ENCODE measurements around the gene CASP2.

CASP2 gene

GRCh38 chr7:143295870-143296269 lies 7.7 kb downstream of the CASP2 start:
- no peak for DNase-seq (ENCODE audit: low read depth, low spot score)

GRCh38 chr7:143296686-143297085 lies 8.5 kb downstream of the CASP2 start:
- DNase-seq (ENCODE audit: low read depth, low spot score): no peak

DNA sequence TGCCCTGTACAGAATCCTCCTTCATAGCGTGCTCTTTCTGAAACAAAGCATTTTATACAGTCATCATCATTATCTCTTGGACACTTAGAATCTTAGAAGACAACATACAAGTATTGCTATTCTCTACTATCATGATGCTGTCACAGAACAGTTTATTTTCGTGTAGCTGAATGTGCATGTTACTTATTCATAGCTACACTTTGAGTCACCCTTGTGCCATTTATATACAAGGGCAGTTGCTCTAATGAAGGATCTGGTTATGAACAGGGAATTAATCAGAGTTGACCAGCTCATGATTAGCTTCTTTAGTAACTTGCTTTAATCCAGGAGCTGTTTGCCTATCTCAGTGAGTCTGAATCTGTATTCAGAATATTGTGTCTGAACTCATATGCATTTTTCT lies 11.2 kb downstream of the CASP2 start:
- no peak for DNase-seq (ENCODE audit: low read depth, low spot score)

GRCh38 chr7:143299840-143300239 lies 11.7 kb downstream of the CASP2 start:
- DNase-seq (ENCODE audit: low read depth, low spot score): no peak

GRCh38 chr7:143300959-143301935 lies 13.1 kb downstream of the CASP2 start:
- DNase-seq (ENCODE audit: low read depth, low spot score): no peak

DNA sequence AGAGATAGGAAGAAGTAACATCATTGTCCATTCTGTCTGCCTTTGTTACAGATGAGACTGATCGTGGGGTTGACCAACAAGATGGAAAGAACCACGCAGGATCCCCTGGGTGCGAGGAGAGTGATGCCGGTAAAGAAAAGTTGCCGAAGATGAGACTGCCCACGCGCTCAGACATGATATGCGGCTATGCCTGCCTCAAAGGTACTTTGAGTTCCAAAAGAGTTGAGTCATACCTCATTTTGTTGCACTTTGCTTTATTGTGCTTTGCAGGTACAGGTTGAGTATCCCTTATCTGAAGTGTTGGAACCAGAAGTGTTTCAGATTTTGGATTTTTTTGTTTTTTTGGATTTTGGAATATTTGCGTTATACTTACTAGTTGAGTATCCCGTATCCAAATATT lies 15.6 kb downstream of the CASP2 start:
- DNase-seq (ENCODE audit: low read depth, low spot score): no peak

DNA sequence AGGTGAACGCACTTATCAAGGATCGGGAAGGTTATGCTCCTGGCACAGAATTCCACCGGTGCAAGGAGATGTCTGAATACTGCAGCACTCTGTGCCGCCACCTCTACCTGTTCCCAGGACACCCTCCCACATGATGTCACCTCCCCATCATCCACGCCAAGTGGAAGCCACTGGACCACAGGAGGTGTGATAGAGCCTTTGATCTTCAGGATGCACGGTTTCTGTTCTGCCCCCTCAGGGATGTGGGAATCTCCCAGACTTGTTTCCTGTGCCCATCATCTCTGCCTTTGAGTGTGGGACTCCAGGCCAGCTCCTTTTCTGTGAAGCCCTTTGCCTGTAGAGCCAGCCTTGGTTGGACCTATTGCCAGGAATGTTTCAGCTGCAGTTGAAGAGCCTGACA lies 16.8 kb downstream of the CASP2 start:
- DNase-seq (ENCODE audit: low read depth, low spot score): no peak

DNA sequence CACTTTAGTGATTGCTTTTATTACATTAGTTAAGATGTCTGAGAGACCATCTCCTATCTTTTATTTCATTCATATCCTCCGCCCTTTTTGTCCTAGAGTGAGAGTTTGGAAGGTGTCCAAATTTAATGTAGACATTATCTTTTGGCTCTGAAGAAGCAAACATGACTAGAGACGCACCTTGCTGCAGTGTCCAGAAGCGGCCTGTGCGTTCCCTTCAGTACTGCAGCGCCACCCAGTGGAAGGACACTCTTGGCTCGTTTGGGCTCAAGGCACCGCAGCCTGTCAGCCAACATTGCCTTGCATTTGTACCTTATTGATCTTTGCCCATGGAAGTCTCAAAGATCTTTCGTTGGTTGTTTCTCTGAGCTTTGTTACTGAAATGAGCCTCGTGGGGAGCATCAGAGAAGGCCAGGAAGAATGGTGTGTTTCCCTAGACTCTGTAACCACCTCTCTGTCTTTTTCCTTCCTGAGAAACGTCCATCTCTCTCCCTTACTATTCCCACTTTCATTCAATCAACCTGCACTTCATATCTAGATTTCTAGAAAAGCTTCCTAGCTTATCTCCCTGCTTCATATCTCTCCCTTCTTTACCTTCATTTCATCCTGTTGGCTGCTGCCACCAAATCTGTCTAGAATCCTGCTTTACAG lies 17.4 kb downstream of the CASP2 start:
- DNase-seq (ENCODE audit: low read depth, low spot score): peak; percentile 50

DNA sequence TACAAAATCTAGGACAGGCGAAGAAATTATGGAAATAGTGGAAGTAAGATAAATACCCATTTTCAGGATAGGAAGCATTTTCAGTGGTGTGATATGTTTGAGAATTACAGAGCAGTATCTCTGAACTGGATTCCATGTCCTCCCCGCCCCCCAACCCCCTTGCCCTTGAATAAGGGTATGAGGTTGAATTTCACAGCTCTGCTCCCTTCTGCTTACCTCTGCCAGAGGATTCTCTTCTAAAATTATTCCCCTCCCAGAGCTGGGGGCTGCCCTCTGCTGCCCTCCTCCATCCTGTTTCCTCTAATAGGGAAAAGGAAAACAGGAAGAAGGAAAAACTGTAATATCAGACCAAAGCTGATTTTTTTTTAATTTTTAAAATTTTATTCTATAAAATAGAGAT lies 20.5 kb downstream of the CASP2 start:
- DNase-seq (ENCODE audit: low read depth, low spot score): no peak

DNA sequence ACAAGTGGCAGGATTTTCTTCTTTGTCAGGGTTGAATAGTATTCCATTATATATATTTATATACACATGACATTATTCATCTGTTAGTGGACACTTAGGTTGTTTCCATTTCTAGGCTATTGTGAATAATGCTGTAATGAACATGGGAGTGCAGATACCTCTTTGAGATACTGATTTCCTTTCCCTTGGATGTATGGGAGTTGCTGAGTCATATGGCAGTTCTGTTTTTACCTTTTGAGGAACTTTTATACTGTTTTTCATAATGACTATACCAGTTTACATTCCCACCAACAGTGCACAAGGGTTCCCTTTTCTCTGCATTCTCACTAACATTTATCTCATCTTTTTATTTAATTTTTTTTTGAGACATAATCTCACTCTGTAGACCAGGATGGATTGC lies 26.0 kb downstream of the CASP2 start:
- DNase-seq (ENCODE audit: low read depth, low spot score): no peak

DNA sequence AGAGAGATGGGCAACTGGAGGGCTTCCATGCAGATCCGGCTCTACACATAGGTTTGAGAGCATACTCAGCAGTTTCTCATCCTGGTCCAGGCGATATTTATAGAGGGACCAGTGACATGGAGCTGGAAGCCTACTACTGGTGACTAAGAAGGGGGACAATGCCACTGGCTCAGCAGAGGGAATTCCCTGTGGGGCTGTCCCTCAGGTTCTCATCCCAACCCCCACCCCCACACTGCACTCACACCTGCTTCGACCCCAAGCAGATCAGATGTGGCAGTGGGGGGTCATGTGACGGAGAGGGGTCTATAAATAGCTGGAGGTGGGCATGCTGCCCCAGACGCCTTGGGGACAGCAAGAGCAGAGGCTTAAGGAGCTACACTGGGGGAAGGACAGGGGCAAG lies 27.6 kb downstream of the CASP2 start, which contains the start of gene CLCN1:
Gene CLCN1, plus strand, starts transcription at position 336 of the 400 bp plus-strand sequence. CDS start 102 bp downstream, outside the sequence.
- DNase-seq (ENCODE audit: low read depth, low spot score): no peak

DNA sequence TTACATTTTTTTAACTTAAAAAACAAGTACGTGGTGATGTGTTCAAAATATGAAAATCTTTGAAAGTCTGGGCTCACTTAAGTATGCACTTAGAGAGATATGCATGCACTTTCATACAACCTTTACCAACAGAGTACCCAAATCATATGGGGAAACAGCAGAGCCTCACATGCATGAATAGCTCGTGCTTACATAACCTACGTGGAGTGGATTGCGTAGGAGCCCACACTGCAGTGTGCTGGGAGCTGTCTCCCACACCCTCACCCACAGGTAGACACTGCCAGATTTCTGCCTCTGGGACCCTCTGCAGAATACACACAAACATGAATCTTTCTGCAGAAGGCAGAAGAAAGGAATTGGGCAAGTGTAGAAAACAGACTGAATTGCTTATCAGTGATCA lies 28.3 kb downstream of the CASP2 start:
- no peak for DNase-seq (ENCODE audit: low read depth, low spot score)

GRCh38 chr7:143318661-143319060 lies 30.5 kb downstream of the CASP2 start:
- no peak for DNase-seq (ENCODE audit: low read depth, low spot score)

GRCh38 chr7:143320620-143321019 lies 32.5 kb downstream of the CASP2 start:
- no peak for DNase-seq (ENCODE audit: low read depth, low spot score)

DNA sequence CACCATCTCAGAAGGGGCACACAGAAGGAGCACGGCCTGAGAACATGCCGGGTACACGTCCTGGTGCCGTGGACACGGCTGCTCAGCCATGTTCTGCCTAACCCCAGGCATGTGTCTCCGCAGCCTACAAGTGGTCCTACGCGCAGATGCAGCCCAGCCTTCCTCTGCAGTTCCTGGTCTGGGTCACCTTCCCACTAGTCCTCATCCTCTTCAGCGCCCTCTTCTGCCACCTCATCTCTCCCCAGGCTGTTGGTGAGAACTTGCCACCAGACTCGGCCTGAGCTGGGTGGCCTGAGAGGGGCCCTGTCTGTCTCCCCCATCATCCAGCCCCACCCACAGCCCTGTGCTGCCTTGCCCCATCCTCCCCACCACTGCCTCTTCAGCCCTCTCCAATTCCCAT lies 33.1 kb downstream of the CASP2 start:
- no peak for DNase-seq (ENCODE audit: low read depth, low spot score)

DNA sequence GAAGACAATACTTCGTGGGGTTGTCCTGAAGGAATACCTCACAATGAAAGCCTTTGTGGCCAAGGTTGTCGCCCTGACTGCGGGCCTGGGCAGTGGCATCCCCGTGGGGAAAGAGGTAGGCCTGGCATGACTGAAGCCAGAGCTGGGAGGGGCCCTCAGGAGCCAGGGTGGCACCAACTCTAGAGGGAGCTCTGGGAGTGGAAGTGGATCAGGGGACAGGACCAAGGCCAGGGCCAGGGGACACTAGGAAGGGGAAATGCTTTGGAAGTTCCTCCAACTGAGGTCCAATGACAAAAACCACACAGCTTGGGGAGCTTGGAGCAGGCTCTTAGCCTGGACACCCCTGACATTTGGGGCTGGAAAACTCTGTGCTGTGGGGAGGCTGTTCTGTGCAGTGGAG lies 33.6 kb downstream of the CASP2 start:
- no peak for DNase-seq (ENCODE audit: low read depth, low spot score)

GRCh38 chr7:143322760-143323633 lies 34.8 kb downstream of the CASP2 start:
- no peak for DNase-seq (ENCODE audit: low read depth, low spot score)

- DNase-seq (ENCODE audit: low read depth, low spot score): no peak
Measured at GRCh38 chr7:143323653-143324052, 35.5 kb downstream of the CASP2 start.

DNA sequence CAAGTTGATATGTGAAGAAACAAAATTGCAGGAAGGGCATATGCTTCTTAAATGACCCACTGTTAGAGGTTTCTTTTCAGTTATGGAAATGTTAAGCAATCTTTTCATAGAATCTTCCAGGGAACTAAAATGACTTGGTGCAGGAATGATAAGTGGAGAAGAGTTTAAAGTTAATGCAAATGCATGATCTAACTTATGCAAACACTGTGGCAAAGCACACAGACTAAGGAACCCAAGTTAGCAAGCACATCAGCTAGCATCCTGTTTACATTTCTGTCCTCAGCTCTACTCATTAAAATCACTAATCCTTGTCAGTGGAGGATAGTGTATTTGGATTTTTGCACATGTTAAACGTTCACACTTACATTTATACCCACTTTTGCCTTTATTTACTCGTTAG lies 37.1 kb downstream of the CASP2 start:
- DNase-seq (ENCODE audit: low read depth, low spot score): no peak

DNA sequence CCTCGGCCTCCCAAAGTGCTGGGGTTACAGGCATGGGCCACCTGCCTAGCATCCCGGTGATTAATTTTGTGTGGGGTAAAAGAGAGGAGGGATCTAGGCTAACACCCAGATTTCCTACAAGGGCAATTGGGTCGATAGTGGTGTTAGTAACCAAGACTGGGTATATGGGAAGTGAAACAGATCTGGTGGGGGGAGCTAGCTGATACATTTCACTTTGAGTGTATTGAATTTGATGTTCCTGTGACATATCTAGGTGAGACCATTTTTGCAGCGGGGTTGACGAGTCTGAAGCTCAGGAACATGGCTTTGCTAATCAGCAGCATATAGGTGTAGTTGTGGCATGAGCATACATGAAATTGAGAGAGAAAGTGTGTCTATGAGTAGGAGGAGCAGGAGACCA lies 39.8 kb downstream of the CASP2 start:
- no peak for DNase-seq (ENCODE audit: low read depth, low spot score)

- no peak for DNase-seq (ENCODE audit: low read depth, low spot score)
Measured at GRCh38 chr7:143329471-143330170, 41.5 kb downstream of the CASP2 start.
